Panc1 (cell line): Measurements from ENCODE around the gene DCTN3. TPM values are rescaled to one million over a fixed set of nuclear protein-coding genes. Genes with fewer than 3 reads are reported as not detected.

Experiments
- ATAC-seq: fragments of 200-7000 bp; cut with Tn5 transposase; 2 replicates; pipeline ENCODE4 v1.9.1; 2020; ENCODE audit warnings: mild to moderate bottlenecking, moderate library complexity
- BruUV-seq: library from RNA; stranded (reverse); fragments of 400-500 nt; replicated peaks from 2 replicates; lab custom pipeline; 2021; lab: Mats Ljungman, UMichigan
- CTCF ChIA-PET: fragments of 300-600 bp; sonication (Branson Sonifier 250); formaldehyde crosslinking; loops from one replicate; lab custom pipeline; 2022; ENCODE audit warnings: antibody characterized with exemption; lab: Charles Lee
- POLR2A ChIA-PET: fragments of 300-600 bp; sonication (Branson Sonifier 250); formaldehyde crosslinking; loops from one replicate; lab custom pipeline; 2022; ENCODE audit warnings: antibody characterized with exemption; lab: Charles Lee
- DNase-seq: peaks from one replicate; pipeline ENCODE4 v3.0.0-alpha.2; 2010; ENCODE audit warnings: low read depth, low spot score
- H3K27ac ChIP-seq: 2 replicates; pipeline ENCODE4 v1.5.1; 2011; ENCODE audit warnings: mild to moderate bottlenecking, low read length, inconsistent platforms
- H3K27me3 ChIP-seq: fragments of 200-500 bp; sonication (Bioruptor generic); 2 replicates; pipeline ENCODE4 v1.6.0; 2014; ENCODE audit warnings: low read length, inconsistent platforms; ENCODE audit not compliant: control insufficient read depth, insufficient read depth
- H3K36me3 ChIP-seq: fragments of 200-500 bp; sonication (Bioruptor generic); 2 replicates; pipeline ENCODE4 v1.5.1; 2014; ENCODE audit warnings: inconsistent platforms, mild to moderate bottlenecking, low read length, moderate library complexity; ENCODE audit not compliant: control insufficient read depth, insufficient read depth
- H3K4me1 ChIP-seq: 2 replicates; pipeline ENCODE4 v1.5.1; 2011; ENCODE audit warnings: inconsistent platforms, mild to moderate bottlenecking, low read length, moderate library complexity; ENCODE audit not compliant: control insufficient read depth, insufficient read depth
- H3K4me3 ChIP-seq, 2 experiments: 2 replicates each; pipeline ENCODE4 v1.5.1; 2011 to 2012; ENCODE audit warnings: low read depth in 2 of 2, low read length in 2 of 2, mild to moderate bottlenecking in 2 of 2, inconsistent platforms in 1 of 2, moderate library complexity in 1 of 2
- H3K9me3 ChIP-seq: fragments of 200-500 bp; sonication (Bioruptor generic); 2 replicates; pipeline ENCODE4 v1.5.1; 2014; ENCODE audit warnings: low read depth, mild to moderate bottlenecking, inconsistent platforms, low read length, moderate library complexity; ENCODE audit not compliant: control insufficient read depth, insufficient read depth
- POLR2AphosphoS5 ChIP-seq: IDR thresholded peaks from 2 replicates; pipeline ENCODE4 v1.6.1; 2012; ENCODE audit warnings: mild to moderate bottlenecking, low read depth, low read length, moderate library complexity
- REST ChIP-seq, 2 experiments: IDR thresholded peaks; 2 replicates each; pipeline ENCODE4 v1.6.1; 2011 to 2012; ENCODE audit warnings: low read depth in 2 of 2, control low read depth in 1 of 2, low read length in 1 of 2, mild to moderate bottlenecking in 1 of 2, moderate library complexity in 1 of 2; ENCODE audit not compliant: insufficient read depth in 1 of 2
- SIN3A ChIP-seq: IDR thresholded peaks from 2 replicates; pipeline ENCODE4 v1.6.1; 2012; ENCODE audit warnings: low read depth, mild to moderate bottlenecking, low read length, moderate library complexity, borderline replicate concordance; ENCODE audit not compliant: insufficient read depth
- TCF7L2 ChIP-seq: IDR thresholded peaks from 2 replicates; pipeline ENCODE4 v1.6.1; 2011; ENCODE audit warnings: mild to moderate bottlenecking, low read depth, low read length, inconsistent platforms
- in situ Hi-C: cut with HindIII; loops from 2 replicates; pipeline ENCODE4 v1.10.0; 2016; ENCODE audit warnings: low sequenced_read_pairs, low pct_unique_long_range_greater_than_20kb
- intact Hi-C: fragments of 100-400 bp; cut with micrococcal nuclease; formaldehyde crosslinking; loops from one replicate; pipeline ENCODE4 v1.10.0; 2022; ENCODE audit not compliant: unreplicated experiment
- total RNA-seq: library from RNA; stranded (reverse); gene quantifications from one replicate; pipeline ENCODE4 v1.2.1, GENCODE V29; 2021; ENCODE audit not compliant: unreplicated experiment
- TF ChIP-seq, protein P1 (sequence below): fragments of 450-650 bp; IDR thresholded peaks from 2 replicates; pipeline ENCODE4 v1.5.1; 2017; ENCODE audit warnings: mild to moderate bottlenecking

Gene DCTN3
- total RNA-seq, 1 experiment from 2014 or later: 110 TPM

DNA sequence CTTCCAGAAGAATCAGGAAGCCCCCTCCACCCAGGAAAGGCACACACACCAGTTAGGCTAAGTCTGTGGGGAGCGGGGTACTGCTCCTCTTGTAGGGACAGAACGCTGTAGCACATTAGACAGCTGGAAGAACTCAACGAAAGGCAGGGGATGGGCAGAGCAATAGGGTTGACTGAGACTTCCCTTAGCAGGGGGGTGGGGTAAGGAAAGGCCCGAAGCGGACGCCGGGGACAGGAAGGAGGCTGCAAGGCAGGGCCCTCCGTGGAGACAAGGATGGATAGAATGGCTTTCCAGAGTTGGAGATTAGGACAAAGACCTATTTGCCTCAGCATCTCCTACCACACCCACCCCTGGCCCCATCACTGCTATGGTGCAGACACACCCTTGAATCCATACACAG, 45.1 kb downstream of the DCTN3 start:
- TF ChIP-seq, protein P1, sequence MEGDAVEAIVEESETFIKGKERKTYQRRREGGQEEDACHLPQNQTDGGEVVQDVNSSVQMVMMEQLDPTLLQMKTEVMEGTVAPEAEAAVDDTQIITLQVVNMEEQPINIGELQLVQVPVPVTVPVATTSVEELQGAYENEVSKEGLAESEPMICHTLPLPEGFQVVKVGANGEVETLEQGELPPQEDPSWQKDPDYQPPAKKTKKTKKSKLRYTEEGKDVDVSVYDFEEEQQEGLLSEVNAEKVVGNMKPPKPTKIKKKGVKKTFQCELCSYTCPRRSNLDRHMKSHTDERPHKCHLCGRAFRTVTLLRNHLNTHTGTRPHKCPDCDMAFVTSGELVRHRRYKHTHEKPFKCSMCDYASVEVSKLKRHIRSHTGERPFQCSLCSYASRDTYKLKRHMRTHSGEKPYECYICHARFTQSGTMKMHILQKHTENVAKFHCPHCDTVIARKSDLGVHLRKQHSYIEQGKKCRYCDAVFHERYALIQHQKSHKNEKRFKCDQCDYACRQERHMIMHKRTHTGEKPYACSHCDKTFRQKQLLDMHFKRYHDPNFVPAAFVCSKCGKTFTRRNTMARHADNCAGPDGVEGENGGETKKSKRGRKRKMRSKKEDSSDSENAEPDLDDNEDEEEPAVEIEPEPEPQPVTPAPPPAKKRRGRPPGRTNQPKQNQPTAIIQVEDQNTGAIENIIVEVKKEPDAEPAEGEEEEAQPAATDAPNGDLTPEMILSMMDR: no peak
- TF ChIP-seq POLR2AphosphoS5 (no peak), TCF7L2 (no peak), REST (IDR thresholded peaks at IDR 0.05; ENCODE audit: insufficient read depth in 1 of 2, low read depth in 2 of 2, low read length in 1 of 2) (no peak), SIN3A (no peak)
- Histone ChIP-seq H3K4me3 (no peak overlapping the region), H3K27ac (no peak overlapping the region), H3K4me1 (no peaks in the 10 kb centered on the region), H3K9me3 (no peaks in the 10 kb centered on the region), H3K36me3 (no peaks in the 10 kb centered on the region), H3K27me3 (no peaks in the 10 kb centered on the region)
- in situ Hi-C loops (no loop called here), intact Hi-C loops (no loop called here)
- no TSS peak for BruUV-seq
- POLR2A ChIA-PET: no interaction called here
- DNase-seq (no peak), ATAC-seq (no peak)
- CTCF ChIA-PET: no interaction called here

- Histone ChIP-seq H3K27ac (no peak overlapping the region), H3K27me3 (no peaks in the 10 kb centered on the region), H3K9me3 (no peaks in the 10 kb centered on the region), H3K4me3 (no peak overlapping the region), H3K36me3 (no peaks in the 10 kb centered on the region), H3K4me1 (no peaks in the 10 kb centered on the region)
- ChIA-PET CTCF (no interaction called here), POLR2A (no interaction called here)
- TF ChIP-seq REST (IDR thresholded peaks at IDR 0.05; ENCODE audit: insufficient read depth in 1 of 2, low read depth in 2 of 2, low read length in 1 of 2) (no peak), SIN3A (no peak), POLR2AphosphoS5 (no peak), TCF7L2 (no peak)
- TF ChIP-seq, protein P1: no peak
- intact Hi-C loops (no loop called here), in situ Hi-C loops (no loop called here)
- ATAC-seq (no peak), DNase-seq (no peak)
- no TSS peak for BruUV-seq
Measured at GRCh38 chr9:34574571-34574970, 45.7 kb downstream of the DCTN3 start.
